ENCODE measurements around the gene CFAP47.

DNA sequence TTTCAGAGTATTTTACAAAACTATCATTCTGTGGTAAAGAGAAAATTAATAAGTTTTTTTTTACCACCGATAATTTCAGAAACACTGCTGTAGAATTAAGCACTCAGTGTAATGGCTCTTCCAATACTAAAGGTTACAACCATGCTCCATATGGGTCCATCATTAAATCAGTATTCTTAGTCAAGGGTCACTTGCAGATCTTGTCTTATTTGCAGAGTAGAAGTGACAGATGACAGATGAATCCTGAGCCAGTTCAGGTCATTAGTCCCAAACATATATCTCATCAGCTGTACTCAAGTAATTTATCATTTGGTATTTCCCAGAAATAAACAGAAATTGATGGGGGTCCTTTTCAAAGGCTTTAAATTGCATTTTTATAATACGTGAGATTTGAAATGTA, 182.9 kb downstream of the CFAP47 start:
- no peak for TF ChIP-seq EZH2phosphoT487 (IDR thresholded peaks at IDR 0.05; ENCODE audit: borderline replicate concordance, low read length)
- TF ChIP-seq, protein P1, sequence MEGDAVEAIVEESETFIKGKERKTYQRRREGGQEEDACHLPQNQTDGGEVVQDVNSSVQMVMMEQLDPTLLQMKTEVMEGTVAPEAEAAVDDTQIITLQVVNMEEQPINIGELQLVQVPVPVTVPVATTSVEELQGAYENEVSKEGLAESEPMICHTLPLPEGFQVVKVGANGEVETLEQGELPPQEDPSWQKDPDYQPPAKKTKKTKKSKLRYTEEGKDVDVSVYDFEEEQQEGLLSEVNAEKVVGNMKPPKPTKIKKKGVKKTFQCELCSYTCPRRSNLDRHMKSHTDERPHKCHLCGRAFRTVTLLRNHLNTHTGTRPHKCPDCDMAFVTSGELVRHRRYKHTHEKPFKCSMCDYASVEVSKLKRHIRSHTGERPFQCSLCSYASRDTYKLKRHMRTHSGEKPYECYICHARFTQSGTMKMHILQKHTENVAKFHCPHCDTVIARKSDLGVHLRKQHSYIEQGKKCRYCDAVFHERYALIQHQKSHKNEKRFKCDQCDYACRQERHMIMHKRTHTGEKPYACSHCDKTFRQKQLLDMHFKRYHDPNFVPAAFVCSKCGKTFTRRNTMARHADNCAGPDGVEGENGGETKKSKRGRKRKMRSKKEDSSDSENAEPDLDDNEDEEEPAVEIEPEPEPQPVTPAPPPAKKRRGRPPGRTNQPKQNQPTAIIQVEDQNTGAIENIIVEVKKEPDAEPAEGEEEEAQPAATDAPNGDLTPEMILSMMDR (IDR thresholded peaks at IDR 0.05; ENCODE audit: low read depth, low read length, poor library complexity, severe bottlenecking), result no peak
